Measurements from ENCODE around the gene CUBN.
A peak's percentile ranks its signal among the peaks of the same experiment; 100 is the strongest.

Gene CUBN

GRCh38 chr10:16989826-16990293 lies 139.8 kb downstream of the CUBN start:
- peak; percentile 73 for DNase-seq (ENCODE audit: low read depth in 2 of 2)

GRCh38 chr10:16988900-16989299 lies 140.7 kb downstream of the CUBN start:
- no peak for DNase-seq (ENCODE audit: low read depth in 2 of 2)

GRCh38 chr10:16987976-16988610 lies 141.5 kb downstream of the CUBN start:
- DNase-seq (ENCODE audit: low read depth in 2 of 2), result no peak

DNA sequence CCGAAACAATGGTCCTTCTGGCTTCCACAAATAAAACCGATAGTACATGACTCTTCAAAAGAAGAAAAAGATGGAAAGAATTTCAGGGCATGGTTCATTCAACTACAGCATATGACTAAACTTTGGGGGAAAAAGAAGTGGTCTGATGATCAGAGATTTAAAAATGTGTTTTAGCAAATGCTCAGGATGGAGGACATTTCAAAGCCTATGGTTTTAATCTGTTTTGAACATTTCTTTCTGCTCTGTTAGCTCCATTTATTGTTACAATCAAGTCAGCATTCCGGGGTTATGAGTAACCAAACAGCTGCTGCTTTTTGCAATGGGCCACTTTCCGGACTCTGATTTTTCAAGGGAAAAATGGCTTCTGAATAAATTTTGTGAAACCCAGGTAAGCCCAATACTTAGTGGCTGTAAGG lies 142.4 kb downstream of the CUBN start:
- DNase-seq (ENCODE audit: low read depth in 2 of 2), result peak; percentile 79

DNA sequence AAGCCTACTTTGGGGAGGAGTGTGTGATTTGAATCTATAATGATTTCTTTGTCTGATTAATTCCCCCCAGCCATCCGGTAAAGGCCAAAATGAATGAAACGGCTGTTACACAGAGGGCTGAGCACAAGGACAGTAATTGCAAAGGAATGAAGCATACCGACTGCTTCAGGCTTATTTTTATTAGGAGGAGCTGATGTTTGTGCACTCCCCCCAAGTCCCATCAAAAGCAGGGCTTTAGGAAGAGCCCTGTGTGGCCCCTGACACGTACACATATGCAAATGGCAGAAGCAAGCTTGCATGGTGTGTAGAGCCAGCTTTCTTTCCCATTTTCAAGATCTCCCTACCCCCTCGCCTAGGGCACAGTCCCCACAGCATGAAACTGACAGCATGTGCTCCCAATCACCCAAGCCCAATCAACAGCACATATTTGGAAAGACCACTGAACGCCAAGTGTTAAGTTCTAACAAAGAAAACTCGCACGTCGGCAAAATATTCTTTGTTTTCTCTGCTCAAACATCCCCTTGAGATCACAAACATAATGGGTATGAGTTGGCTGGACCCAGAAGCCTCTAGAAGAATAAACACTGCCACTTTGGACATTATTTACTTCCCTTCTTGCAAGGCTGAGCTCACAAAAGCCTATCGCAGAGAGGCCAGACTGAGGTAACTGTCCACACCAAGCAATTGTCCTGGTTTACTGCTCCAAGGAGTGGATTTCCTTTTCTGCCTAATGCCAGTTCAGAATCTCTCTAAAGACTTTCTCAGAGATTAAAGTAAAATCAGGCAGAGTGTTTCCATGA lies 143.0 kb downstream of the CUBN start:
- peak; percentile 92 to 93 for DNase-seq (ENCODE audit: low read depth in 2 of 2)

- no peak for DNase-seq (ENCODE audit: low read depth in 2 of 2)
Measured at GRCh38 chr10:16986082-16986405, 143.6 kb downstream of the CUBN start.

- no peak for DNase-seq (ENCODE audit: low read depth in 2 of 2)
Measured at GRCh38 chr10:16984242-16984641, 145.4 kb downstream of the CUBN start.

DNA sequence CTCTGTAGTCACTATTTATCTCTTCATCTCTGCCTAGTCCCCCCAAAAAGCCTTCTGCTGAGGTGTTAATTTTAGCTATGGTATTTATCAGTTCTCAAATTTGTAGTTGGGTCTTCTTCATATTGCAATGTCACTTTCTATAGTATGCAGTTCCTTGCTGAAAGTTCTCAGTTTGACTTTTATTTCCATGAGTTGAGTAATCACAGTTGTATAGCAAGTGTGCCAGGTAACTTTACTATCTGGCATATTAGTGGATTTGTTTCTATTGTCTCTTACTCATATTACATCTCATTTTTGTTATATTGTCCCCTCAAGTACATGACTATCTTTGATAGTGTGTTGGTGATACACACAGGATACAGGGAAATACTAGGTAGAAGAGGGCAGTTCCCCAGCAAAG lies 152.8 kb downstream of the CUBN start:
- no peak for DNase-seq (ENCODE audit: low read depth in 2 of 2)

DNA sequence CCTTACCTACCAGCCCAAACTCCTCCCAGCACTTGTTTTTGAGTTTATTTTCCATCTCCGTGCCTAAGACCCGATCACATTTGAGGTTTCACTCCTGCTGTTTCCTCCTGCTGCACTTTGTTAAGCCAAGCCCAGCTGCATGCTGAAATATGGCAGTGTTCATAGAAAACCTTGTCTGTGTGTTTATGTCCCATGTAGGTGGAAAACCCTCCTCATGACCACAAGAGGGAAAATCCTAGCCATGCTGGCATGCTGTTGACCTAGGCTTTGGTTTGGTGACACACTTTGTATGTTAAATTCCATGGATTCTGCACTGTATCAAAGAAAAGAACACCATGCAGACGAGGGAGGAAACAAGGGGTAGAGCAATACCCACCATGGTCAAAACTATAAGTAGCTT lies 154.4 kb downstream of the CUBN start:
- DNase-seq (ENCODE audit: low read depth in 2 of 2), result no peak

- peak in 1 of 2 experiments; percentile 65 for DNase-seq (ENCODE audit: low read depth in 2 of 2)
Measured at GRCh38 chr10:16968416-16969041, 161.1 kb downstream of the CUBN start.

- DNase-seq (ENCODE audit: low read depth in 2 of 2), result no peak
Measured at GRCh38 chr10:16967866-16968415, 161.7 kb downstream of the CUBN start.

- peak in 1 of 2 experiments; percentile 60 for DNase-seq (ENCODE audit: low read depth in 2 of 2)
Measured at GRCh38 chr10:16966991-16967865, 162.4 kb downstream of the CUBN start.

DNA sequence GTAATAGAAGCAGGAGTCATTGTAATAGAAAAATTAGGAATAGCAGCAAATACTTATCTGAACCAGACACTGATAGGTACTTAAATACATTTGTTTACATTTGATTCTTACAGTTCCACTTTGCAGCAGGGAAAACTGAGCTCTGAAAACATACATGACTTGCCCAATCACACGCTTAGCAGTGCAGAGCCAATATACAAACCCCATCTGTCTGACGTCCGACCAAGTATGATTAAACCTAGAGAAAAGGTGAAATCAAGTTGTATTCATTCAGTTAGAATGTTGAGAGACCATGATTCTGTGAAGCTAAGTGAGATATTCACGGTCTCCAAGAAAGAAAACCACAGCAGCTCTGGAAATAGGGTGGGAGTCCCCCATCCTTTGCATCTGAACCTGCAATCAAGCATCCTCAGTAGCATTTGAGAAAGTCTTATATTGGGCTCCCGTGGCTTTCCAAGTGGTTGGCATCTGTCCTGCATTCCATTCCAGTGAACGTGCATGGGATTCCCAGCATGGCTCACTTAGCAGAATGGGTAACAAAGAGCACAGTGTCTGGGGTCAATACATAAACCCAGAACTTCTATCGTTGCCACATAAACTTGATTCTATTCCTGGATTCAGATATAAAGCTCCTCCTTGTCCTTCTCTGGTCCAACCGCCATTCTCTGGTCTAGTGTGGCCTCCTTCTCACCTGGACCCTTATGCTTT lies 163.7 kb downstream of the CUBN start:
- peak; percentile 96 to 97 for DNase-seq (ENCODE audit: low read depth in 2 of 2)

- no peak for DNase-seq (ENCODE audit: low read depth in 2 of 2)
Measured at GRCh38 chr10:16965344-16965616, 164.3 kb downstream of the CUBN start.

GRCh38 chr10:16964576-16965343 lies 164.9 kb downstream of the CUBN start:
- DNase-seq (ENCODE audit: low read depth in 2 of 2), result peak in 1 of 2 experiments; percentile 50

DNA sequence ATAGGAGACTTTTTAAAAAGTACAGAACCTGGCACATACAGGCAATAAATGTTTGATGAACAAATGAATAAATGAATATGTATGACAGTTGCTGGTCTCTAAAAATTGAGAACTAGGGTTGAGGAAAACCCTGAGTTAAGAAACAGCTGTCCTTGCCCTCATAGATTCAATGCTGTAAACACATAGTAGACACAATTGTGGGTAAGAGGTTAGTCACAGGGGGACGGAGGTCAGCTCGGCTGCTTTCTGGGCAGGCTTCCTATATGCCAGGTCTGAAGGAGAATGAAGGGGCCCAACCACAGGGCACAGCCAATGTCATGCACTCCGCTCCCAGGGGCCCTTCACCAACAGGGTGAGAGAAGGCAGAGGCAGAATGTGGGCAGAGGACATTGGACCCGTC lies 169.1 kb downstream of the CUBN start:
- DNase-seq (ENCODE audit: low read depth in 2 of 2), result no peak

DNA sequence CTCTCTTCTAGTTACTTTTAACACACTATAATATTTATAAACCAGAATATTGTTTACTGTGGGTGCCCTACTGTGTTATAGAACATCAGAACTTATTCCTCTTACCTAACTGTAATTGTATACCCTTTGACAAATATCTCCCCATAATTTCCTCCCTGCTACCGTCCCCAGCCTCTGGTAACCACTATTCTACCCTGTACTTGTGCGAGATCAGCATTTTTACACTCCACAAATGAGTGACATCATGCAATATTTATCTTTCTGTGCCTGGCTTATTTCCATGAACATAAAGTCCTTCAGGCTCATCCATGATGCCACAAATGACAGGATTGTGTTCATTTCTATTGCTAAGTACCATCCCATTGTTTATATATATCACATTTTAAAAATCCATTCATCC lies 172.6 kb downstream of the CUBN start:
- no peak for DNase-seq (ENCODE audit: low read depth in 2 of 2)

DNA sequence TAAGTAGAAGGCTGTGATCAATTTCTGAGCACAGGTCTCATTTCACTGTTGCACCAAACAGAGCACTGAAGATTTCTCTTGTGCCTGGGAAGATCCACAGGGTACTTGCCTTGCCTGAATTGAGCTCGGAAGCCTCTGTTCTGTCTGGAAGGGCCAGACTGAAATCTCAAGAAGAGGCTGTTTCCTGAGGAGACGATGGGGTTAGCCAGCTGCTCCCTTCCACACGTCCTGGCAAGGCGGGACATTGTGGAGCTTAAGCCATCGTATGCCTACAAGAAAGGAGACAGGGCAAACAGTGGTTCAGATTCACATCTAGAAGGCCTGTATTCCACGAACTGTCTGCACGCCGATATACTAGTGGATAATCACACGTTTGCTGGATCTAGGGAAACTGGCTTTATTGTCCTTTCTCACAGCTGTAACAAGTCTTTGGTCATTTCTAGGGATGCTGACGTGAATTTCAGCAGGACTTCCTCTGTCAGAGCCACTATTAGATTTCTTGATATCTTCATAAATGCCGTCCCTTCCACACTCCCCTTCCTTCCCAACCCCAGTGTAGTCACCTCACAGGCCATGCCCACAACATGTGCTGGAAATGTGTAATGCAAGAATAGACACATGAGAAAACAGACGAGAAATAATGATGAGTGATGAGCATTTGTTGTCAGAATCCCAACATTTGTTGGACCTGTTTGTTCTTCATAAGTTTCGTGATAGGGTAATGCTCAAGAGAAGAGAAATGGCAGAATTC lies 175.2 kb downstream of the CUBN start:
- no peak for DNase-seq (ENCODE audit: low read depth in 2 of 2)

DNA sequence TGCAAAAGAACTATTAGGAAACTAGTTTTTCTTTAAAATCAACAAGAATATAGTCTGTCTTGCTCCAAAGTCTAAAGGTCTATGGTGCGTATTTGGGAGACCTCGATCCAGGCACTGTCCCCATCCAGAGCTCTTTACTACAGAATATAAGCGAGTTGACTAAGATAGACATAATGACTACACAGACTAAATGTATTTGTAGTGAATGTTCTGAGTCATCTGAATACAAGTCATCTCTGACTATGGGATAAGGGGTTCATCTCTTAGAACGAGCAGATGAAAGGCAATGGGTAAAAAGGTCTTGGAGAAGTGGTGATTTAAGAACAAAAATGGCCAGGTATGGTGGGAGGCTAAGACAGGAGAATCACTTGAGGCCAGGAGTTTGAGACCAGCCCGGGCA lies 176.3 kb downstream of the CUBN start:
- DNase-seq (ENCODE audit: low read depth in 2 of 2), result no peak

DNA sequence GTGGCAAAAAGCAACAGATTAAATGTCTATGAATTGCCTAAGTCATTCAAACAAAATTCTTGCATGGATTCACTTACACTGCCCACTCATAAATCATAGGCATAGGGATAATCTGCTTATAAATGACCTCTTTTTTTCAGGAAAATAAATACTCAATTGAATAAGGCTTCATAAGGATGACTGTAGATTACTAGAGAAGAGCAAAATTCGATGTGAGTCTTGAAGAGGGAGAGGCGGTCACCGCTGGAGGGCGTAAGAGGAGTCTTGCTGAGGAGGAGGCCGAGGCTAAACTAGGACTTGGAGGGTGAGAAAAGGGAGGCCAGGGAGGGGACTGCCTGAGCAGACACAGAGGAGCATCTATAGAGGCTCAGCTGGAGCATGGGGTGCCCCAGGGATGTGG lies 177.0 kb downstream of the CUBN start:
- no peak for DNase-seq (ENCODE audit: low read depth in 2 of 2)

Data from fibroblast of skin of left quadriceps (primary cell).